Retinal pigment epithelial cell (primary cell): Measurements from ENCODE around the gene NTSR2.

Experiments used
- DNase-seq: peaks from one replicate; pipeline ENCODE4 v3.0.0-alpha.2; 2010; ENCODE audit warnings: low read depth
- H3K4me3 ChIP-seq: 2 replicates; pipeline ENCODE4 v1.5.1; 2011; ENCODE audit warnings: mild to moderate bottlenecking, low read length, control low read depth, moderate library complexity
- CTCF ChIP-seq: conservative IDR thresholded peaks from 2 replicates; pipeline ENCODE4 v1.5.1; 2011; ENCODE audit warnings: low read depth, low read length, control low read depth, inconsistent platforms

The NTSR2 gene

GRCh38 chr2:11636593-11637295 is 33.3 kb downstream of the NTSR2 start:
- H3K4me3 ChIP-seq, result no peak overlapping the region
- no peak for DNase-seq

GRCh38 chr2:11635141-11635540 is 34.9 kb downstream of the NTSR2 start:
- DNase-seq, result no peak
- no peak overlapping the region for H3K4me3 ChIP-seq
- no peak for TF ChIP-seq CTCF

More at GRCh38 chr2:11636593-11637295, 33.3 kb downstream of the NTSR2 start:
- TF ChIP-seq CTCF, result no peak

DNA sequence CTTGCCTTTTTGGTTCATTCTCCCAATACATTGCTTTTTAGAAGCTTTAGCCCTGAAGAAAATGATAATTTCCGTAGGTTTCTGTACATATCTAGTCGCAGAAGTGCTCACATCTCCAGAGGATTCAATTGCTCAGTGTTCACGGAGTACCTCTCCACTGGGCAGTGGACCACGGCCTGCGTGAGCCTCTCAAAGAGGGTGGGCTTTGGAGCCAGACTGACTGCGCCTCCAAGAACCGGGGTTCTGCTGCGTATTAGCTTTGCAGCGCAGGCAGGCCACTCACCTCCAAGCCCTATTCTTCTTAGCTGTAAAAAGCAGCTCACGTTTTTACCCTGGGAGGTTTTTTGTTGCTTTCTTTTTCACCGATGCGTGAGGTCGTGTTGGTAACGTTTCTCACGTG is 35.4 kb downstream of the NTSR2 start:
- no peak for DNase-seq
- H3K4me3 ChIP-seq, result no peak overlapping the region
- no peak for TF ChIP-seq CTCF

DNA sequence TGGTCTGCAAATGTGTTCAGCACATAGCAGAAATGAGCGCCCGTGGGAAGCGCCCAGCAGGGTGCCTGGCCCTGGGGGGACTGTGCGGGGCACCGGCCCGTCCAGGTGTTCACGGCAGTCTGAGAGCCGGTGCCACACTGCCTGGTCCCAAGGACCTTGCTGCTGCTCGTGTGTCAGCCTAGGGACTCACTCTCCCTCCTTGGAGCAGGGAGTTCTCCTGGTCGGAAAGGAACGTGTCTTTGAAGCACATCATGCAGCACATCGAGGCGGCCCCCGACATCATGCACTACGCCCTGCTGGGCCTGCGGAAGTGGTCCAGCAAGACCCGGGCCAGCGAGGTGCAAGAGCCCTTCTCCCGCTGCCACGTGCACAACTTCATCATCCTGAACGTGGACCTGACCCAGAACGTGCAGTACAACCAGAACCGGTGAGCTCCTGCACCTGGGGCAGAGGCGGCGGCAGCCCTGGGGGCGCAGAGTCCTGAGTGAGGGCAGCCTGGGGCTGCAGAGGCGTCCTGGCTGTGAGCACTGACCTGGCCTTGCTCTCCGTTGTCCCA is 36.0 kb downstream of the NTSR2 start:
- no peak overlapping the region for H3K4me3 ChIP-seq
- TF ChIP-seq CTCF, result no peak
- no peak for DNase-seq

GRCh38 chr2:11631462-11631861 is 38.5 kb downstream of the NTSR2 start:
- no peak overlapping the region for H3K4me3 ChIP-seq
- TF ChIP-seq CTCF, result no peak
- DNase-seq, result peak; percentile 61

DNA sequence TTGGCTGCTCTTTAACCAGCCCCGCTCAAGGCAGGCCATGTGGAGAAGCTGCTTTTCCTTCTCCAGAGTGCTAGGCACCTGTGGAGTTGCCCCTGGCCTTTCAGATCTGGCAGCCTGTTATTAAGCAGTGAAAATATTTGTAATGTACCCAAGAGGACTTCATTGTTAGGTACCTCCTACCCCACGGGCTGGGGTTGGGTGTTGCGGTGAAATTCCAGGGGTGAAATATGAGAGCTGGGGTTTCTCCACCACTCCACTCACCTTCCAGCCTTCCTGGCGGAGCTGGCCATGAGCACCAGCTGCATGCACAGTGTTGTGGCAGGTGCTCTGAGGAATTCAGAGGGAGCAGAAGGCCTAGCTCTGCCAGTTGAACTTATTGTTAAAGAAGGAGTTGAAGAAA is 39.1 kb downstream of the NTSR2 start:
- no peak for TF ChIP-seq CTCF
- no peak overlapping the region for H3K4me3 ChIP-seq
- no peak for DNase-seq

- DNase-seq, result no peak
- no peak for TF ChIP-seq CTCF
- no peak overlapping the region for H3K4me3 ChIP-seq
These were observed 40.1 kb downstream of the NTSR2 start for GRCh38 chr2:11629851-11630250.
